HepG2 (cell line): Measurements from ENCODE around the gene IL27RA. TPM values are rescaled to one million over a fixed set of nuclear protein-coding genes. Genes with fewer than 3 reads are reported as not detected.

Experiments used
- ARNT2 ChIP-seq: sonication (generic); formaldehyde crosslinking; IDR thresholded peaks from 2 replicates; pipeline ENCODE4 v1.8.0; 2022; ENCODE audit warnings: mild to moderate bottlenecking, low read depth, missing genetic modification reagents, moderate library complexity
- IRF2 ChIP-seq: IDR thresholded peaks from 2 replicates; pipeline ENCODE4 v1.6.1; 2018; ENCODE audit warnings: missing genetic modification reagents, missing compliant biosample characterization
- IRF9 ChIP-seq: sonication (generic); formaldehyde crosslinking; IDR thresholded peaks from 2 replicates; pipeline ENCODE4 v1.8.0; 2022; ENCODE audit warnings: missing genetic modification reagents, mild to moderate bottlenecking, borderline replicate concordance
- JUNB ChIP-seq: sonication (generic); formaldehyde crosslinking; IDR thresholded peaks from 2 replicates; pipeline ENCODE4 v1.8.0; 2022; ENCODE audit warnings: missing genetic modification reagents, mild to moderate bottlenecking, borderline replicate concordance
- NR1H2 ChIP-seq: sonication (generic); formaldehyde crosslinking; IDR thresholded peaks from 2 replicates; pipeline ENCODE4 v1.8.1; 2022; ENCODE audit warnings: low read depth, missing genetic modification reagents, borderline replicate concordance
- PAX8 ChIP-seq: sonication (generic); formaldehyde crosslinking; IDR thresholded peaks from 2 replicates; pipeline ENCODE4 v1.8.0; 2022; ENCODE audit warnings: mild to moderate bottlenecking, missing genetic modification reagents, borderline replicate concordance
- PHF20 ChIP-seq: sonication (generic); formaldehyde crosslinking; IDR thresholded peaks from 2 replicates; pipeline ENCODE4 v1.5.0; 2020; ENCODE audit warnings: mild to moderate bottlenecking, missing genetic modification reagents
- PRMT3 ChIP-seq: sonication (generic); formaldehyde crosslinking; IDR thresholded peaks from 2 replicates; pipeline ENCODE4 v1.8.1; 2022; ENCODE audit warnings: low read depth, mild to moderate bottlenecking, moderate library complexity, missing genetic modification reagents, borderline replicate concordance
- RBM22 ChIP-seq: fragments of 200-400 bp; formaldehyde crosslinking; optimal IDR thresholded peaks from 2 replicates; pipeline ENCODE3; 2017; ENCODE audit warnings: mild to moderate bottlenecking, low read length, moderate library complexity
- SIN3B ChIP-seq: fragments of 150-350 bp; IDR thresholded peaks from 2 replicates; pipeline ENCODE4 v1.6.1; 2014; ENCODE audit warnings: low read length
- YEATS2 ChIP-seq: sonication (generic); formaldehyde crosslinking; IDR thresholded peaks from 2 replicates; pipeline ENCODE4 v1.4.0; 2020; ENCODE audit warnings: missing genetic modification reagents, borderline replicate concordance
- ZNF501 ChIP-seq: sonication (generic); formaldehyde crosslinking; IDR thresholded peaks from 2 replicates; pipeline ENCODE4 v1.5.1; 2020; ENCODE audit warnings: mild to moderate bottlenecking, moderate library complexity, missing genetic modification reagents
- ZNF598 ChIP-seq: sonication (generic); formaldehyde crosslinking; IDR thresholded peaks from 2 replicates; pipeline ENCODE4 v1.5.1; 2020; ENCODE audit warnings: mild to moderate bottlenecking, missing genetic modification reagents, borderline replicate concordance
- ZNF747 ChIP-seq: sonication (generic); formaldehyde crosslinking; IDR thresholded peaks from 2 replicates; pipeline ENCODE4 v1.8.1; 2023; ENCODE audit warnings: missing genetic modification reagents, mild to moderate bottlenecking, borderline replicate concordance
- polyA plus RNA-seq, 8 experiments: library from polyadenylated mRNA; depleted of rRNA in 3 of 8; stranded (reverse) in 7 of 8; unstranded in 1 of 8; fragments of >200 nt; fragmentation: Illumina TruSeq in 4 of 8; extraction: Trizol in 4 of 8; gene quantifications; 2 replicates each; pipeline versions ENCODE4 v1.2.1 to v1.2.3, GENCODE V29; 2011 to 2016; ENCODE audit warnings: low read depth in 4 of 8, missing spikeins in 1 of 8, mixed read lengths in 1 of 8; ENCODE audit not compliant: insufficient read depth in 1 of 8
- total RNA-seq, 5 experiments: library from RNA; depleted of rRNA; stranded (reverse); fragments of >200 nt; fragmentation: Illumina TruSeq; extraction: Trizol; gene quantifications; 2 replicates each; pipeline ENCODE4 v1.2.3, GENCODE V29; 2016; ENCODE audit warnings: low read depth in 1 of 5
- TF ChIP-seq, protein P1 (sequence below): sonication (generic); formaldehyde crosslinking; IDR thresholded peaks from 2 replicates; pipeline ENCODE4 v1.5.0; 2020; ENCODE audit warnings: mild to moderate bottlenecking, missing genetic modification reagents
- TF ChIP-seq, protein P2 (sequence below): sonication (generic); formaldehyde crosslinking; IDR thresholded peaks from 2 replicates; pipeline ENCODE4 v1.4.0; 2020; ENCODE audit warnings: missing genetic modification reagents
- TF ChIP-seq, protein P3 (sequence below): sonication (generic); formaldehyde crosslinking; IDR thresholded peaks from 2 replicates; pipeline ENCODE4 v1.9.0; 2021; ENCODE audit warnings: missing genetic modification reagents, borderline replicate concordance
- TF ChIP-seq, protein P4 (sequence below): sonication (generic); formaldehyde crosslinking; IDR thresholded peaks from 2 replicates; pipeline ENCODE4 v1.4.0; 2020; ENCODE audit warnings: missing genetic modification reagents

IL27RA gene
- total and polyA plus RNA-seq, 2 of the 13 experiments (the other 11 are each of a cell fraction or from before 2014, with no cell fraction given) = 3.5 to 8.1 TPM

GRCh38 chr19:14061081-14061749, 29.7 kb downstream of the IL27RA start (continued):
- TF ChIP-seq ARNT2 (CRISPR knock-in tag) (no peak), ZNF501 (CRISPR knock-in tag) (no peak), SIN3B (no peak), IRF9 (CRISPR knock-in tag) (no peak), IRF2 (0 out of 2 replicates have a peak, but pooled peaks have one; percentile 20), JUNB (CRISPR knock-in tag) (no peak), PAX8 (CRISPR knock-in tag) (no peak), NR1H2 (no peak), PRMT3 (CRISPR knock-in tag) (no peak), PHF20 (CRISPR knock-in tag) (no peak), YEATS2 (no peak), ZNF747 (CRISPR knock-in tag) (0 out of 2 replicates have a peak, but pooled peaks have one; percentile 27), RBM22 (no peak), ZNF598 (CRISPR knock-in tag) (no peak)
- TF ChIP-seq, protein P1, sequence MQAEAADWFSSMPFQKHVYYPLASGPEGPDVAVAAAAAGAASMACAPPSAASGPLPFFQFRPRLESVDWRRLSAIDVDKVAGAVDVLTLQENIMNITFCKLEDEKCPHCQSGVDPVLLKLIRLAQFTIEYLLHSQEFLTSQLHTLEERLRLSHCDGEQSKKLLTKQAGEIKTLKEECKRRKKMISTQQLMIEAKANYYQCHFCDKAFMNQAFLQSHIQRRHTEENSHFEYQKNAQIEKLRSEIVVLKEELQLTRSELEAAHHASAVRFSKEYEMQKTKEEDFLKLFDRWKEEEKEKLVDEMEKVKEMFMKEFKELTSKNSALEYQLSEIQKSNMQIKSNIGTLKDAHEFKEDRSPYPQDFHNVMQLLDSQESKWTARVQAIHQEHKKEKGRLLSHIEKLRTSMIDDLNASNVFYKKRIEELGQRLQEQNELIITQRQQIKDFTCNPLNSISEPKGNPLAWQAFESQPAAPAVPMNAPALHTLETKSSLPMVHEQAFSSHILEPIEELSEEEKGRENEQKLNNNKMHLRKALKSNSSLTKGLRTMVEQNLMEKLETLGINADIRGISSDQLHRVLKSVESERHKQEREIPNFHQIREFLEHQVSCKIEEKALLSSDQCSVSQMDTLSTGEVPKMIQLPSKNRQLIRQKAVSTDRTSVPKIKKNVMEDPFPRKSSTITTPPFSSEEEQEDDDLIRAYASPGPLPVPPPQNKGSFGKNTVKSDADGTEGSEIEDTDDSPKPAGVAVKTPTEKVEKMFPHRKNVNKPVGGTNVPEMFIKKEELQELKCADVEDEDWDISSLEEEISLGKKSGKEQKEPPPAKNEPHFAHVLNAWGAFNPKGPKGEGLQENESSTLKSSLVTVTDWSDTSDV = no peak
- TF ChIP-seq, protein P2, sequence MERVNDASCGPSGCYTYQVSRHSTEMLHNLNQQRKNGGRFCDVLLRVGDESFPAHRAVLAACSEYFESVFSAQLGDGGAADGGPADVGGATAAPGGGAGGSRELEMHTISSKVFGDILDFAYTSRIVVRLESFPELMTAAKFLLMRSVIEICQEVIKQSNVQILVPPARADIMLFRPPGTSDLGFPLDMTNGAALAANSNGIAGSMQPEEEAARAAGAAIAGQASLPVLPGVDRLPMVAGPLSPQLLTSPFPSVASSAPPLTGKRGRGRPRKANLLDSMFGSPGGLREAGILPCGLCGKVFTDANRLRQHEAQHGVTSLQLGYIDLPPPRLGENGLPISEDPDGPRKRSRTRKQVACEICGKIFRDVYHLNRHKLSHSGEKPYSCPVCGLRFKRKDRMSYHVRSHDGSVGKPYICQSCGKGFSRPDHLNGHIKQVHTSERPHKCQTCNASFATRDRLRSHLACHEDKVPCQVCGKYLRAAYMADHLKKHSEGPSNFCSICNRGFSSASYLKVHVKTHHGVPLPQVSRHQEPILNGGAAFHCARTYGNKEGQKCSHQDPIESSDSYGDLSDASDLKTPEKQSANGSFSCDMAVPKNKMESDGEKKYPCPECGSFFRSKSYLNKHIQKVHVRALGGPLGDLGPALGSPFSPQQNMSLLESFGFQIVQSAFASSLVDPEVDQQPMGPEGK (CRISPR knock-in tag) = peak; percentile 78
- TF ChIP-seq, protein P3, sequence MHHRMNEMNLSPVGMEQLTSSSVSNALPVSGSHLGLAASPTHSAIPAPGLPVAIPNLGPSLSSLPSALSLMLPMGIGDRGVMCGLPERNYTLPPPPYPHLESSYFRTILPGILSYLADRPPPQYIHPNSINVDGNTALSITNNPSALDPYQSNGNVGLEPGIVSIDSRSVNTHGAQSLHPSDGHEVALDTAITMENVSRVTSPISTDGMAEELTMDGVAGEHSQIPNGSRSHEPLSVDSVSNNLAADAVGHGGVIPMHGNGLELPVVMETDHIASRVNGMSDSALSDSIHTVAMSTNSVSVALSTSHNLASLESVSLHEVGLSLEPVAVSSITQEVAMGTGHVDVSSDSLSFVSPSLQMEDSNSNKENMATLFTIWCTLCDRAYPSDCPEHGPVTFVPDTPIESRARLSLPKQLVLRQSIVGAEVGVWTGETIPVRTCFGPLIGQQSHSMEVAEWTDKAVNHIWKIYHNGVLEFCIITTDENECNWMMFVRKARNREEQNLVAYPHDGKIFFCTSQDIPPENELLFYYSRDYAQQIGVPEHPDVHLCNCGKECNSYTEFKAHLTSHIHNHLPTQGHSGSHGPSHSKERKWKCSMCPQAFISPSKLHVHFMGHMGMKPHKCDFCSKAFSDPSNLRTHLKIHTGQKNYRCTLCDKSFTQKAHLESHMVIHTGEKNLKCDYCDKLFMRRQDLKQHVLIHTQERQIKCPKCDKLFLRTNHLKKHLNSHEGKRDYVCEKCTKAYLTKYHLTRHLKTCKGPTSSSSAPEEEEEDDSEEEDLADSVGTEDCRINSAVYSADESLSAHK (CRISPR knock-in tag) = no peak
- TF ChIP-seq, protein P4, sequence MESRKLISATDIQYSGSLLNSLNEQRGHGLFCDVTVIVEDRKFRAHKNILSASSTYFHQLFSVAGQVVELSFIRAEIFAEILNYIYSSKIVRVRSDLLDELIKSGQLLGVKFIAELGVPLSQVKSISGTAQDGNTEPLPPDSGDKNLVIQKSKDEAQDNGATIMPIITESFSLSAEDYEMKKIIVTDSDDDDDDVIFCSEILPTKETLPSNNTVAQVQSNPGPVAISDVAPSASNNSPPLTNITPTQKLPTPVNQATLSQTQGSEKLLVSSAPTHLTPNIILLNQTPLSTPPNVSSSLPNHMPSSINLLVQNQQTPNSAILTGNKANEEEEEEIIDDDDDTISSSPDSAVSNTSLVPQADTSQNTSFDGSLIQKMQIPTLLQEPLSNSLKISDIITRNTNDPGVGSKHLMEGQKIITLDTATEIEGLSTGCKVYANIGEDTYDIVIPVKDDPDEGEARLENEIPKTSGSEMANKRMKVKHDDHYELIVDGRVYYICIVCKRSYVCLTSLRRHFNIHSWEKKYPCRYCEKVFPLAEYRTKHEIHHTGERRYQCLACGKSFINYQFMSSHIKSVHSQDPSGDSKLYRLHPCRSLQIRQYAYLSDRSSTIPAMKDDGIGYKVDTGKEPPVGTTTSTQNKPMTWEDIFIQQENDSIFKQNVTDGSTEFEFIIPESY (CRISPR knock-in tag) = no peak
